Mammary epithelial cell (primary cell): Measurements from ENCODE around the gene TTI1.

Experiments
- CTCF ChIP-seq, 2 donors: IDR thresholded peaks in 1 of 2; conservative IDR thresholded peaks in 1 of 2; 2 replicates each; pipeline ENCODE4 v1.5.1; 2011 to 2012; ENCODE audit warnings: inconsistent platforms in 2 of 2, low read length in 2 of 2, mild to moderate bottlenecking in 2 of 2, control low read depth in 1 of 2, low read depth in 1 of 2; ENCODE audit not compliant: insufficient read depth in 1 of 2; ENCODE audit errors: extremely low read depth in 1 of 2
- EZH2 ChIP-seq: IDR thresholded peaks from 2 replicates; pipeline ENCODE4 v1.6.1; 2012; ENCODE audit warnings: low read length, inconsistent platforms, borderline replicate concordance

- TF ChIP-seq CTCF (conservative IDR thresholded peaks at IDR 0.05 in 1 of 2, IDR thresholded peaks at IDR 0.05 in 1 of 2; ENCODE audit: extremely low read depth in 1 of 2, insufficient read depth in 1 of 2, low read depth in 1 of 2, low read length in 2 of 2) = no peak
- no peak for TF ChIP-seq EZH2
Observed at GRCh38 chr20:38050686-38051085, 17.4 kb upstream of the TTI1 start.
